Activated CD4-positive, alpha-beta T cell treated with anti-CD3 and anti-CD28 coated beads, Interleukin-2, amount 10 ng/mL, durations not matched to agents 7 days and 5 days (primary cell): ENCODE results near the gene NFE2L2. TPM values are rescaled to one million over a fixed set of nuclear protein-coding genes. Genes with fewer than 3 reads are reported as not detected.
A peak's percentile ranks its signal among the peaks of the same experiment; 100 is the strongest.

Source experiments
- CTCF ChIA-PET: fragments of 350-600 bp; sonication (Branson Sonifier 250); formaldehyde crosslinking; loops from one replicate; lab custom pipeline; 2021; ENCODE audit warnings: antibody characterized with exemption; lab: Charles Lee
- POLR2A ChIA-PET: fragments of 350-600 bp; sonication (Branson Sonifier 250); formaldehyde crosslinking; loops from one replicate; lab custom pipeline; 2021; ENCODE audit warnings: antibody characterized with exemption; lab: Charles Lee
- DNase-seq: peaks from one replicate; pipeline ENCODE4 v3.0.0-alpha.2; 2020
- H3K27ac Mint-ChIP-seq: one replicate; pipeline ENCODE4 v1.8.0; 2021; ENCODE audit warnings: mild to moderate bottlenecking, moderate library complexity, mixed read lengths
- H3K27me3 Mint-ChIP-seq: one replicate; pipeline ENCODE4 v1.8.0; 2021; ENCODE audit warnings: mixed read lengths
- H3K36me3 Mint-ChIP-seq: one replicate; pipeline ENCODE4 v1.8.0; 2021; ENCODE audit warnings: low read depth, mixed read lengths
- H3K4me1 Mint-ChIP-seq: one replicate; pipeline ENCODE4 v1.8.0; 2021; ENCODE audit warnings: mixed read lengths
- H3K4me3 Mint-ChIP-seq: one replicate; pipeline ENCODE4 v1.8.0; 2021; ENCODE audit warnings: mild to moderate bottlenecking, moderate library complexity, mixed read lengths
- H3K9me3 Mint-ChIP-seq: one replicate; pipeline ENCODE4 v1.8.0; 2021; ENCODE audit warnings: mixed read lengths
- total RNA-seq, 2 experiments: library from RNA; stranded (reverse); gene quantifications; one replicate each; pipeline ENCODE4 v1.2.3, GENCODE V29; 2021

NFE2L2 gene
- total RNA-seq, 2 experiments from 2014 or later = 65.6 to 82.0 TPM

GRCh38 chr2:177242121-177242987 is 22.2 kb downstream of the NFE2L2 start:
- peak overlapping the region; percentile 83 for H3K27ac Mint-ChIP-seq
- DNase-seq = no peak
- no peak overlapping the region for H3K4me3 Mint-ChIP-seq
- no peaks in the 10 kb centered on the region for H3K9me3 Mint-ChIP-seq
- peaks cover 85% of the 10 kb centered on the region for H3K4me1 Mint-ChIP-seq
- no peaks in the 10 kb centered on the region for H3K27me3 Mint-ChIP-seq
- CTCF ChIA-PET = interaction anchor here (1.3 kb wide), 1 partner anchor 13 kb away, joined by 3 read pairs; no protein-coding TSS in a partner anchor
- POLR2A ChIA-PET = no interaction called here
- peaks cover 47% of the 10 kb centered on the region for H3K36me3 Mint-ChIP-seq

GRCh38 chr2:177241711-177242120 is 22.8 kb downstream of the NFE2L2 start:
- no peak for DNase-seq
- POLR2A ChIA-PET = no interaction called here
- Mint-ChIP-seq H3K4me1 (peaks cover 83% of the 10 kb centered on the region), H3K9me3 (no peaks in the 10 kb centered on the region), H3K36me3 (peaks cover 45% of the 10 kb centered on the region), H3K27ac (peak overlapping the region; percentile 83), H3K4me3 (no peak overlapping the region), H3K27me3 (no peaks in the 10 kb centered on the region)
- CTCF ChIA-PET = interaction anchor here (0.6 to 1.3 kb wide), 2 partner anchors 13 to 75 kb away, joined by 3 to 5 read pairs; no protein-coding TSS in a partner anchor

GRCh38 chr2:177239932-177240630 is 24.4 kb downstream of the NFE2L2 start:
- H3K27ac Mint-ChIP-seq = peak overlapping the region; percentile 83
- ChIA-PET POLR2A (no interaction called here), CTCF (interaction anchor here (0.6 to 3.5 kb wide), 10 partner anchors 9 to 496 kb away, joined by 3 to 11 read pairs (median 4); partner anchors contain the start of gene HNRNPA3)
- no peaks in the 10 kb centered on the region for H3K9me3 Mint-ChIP-seq
- peak overlapping the region; percentile 15 for H3K4me3 Mint-ChIP-seq
- peaks cover 46% of the 10 kb centered on the region for H3K36me3 Mint-ChIP-seq
- H3K27me3 Mint-ChIP-seq = no peaks in the 10 kb centered on the region
- peaks cover 75% of the 10 kb centered on the region for H3K4me1 Mint-ChIP-seq
- peak; percentile 53 for DNase-seq

GRCh38 chr2:177239053-177239452 is 25.5 kb downstream of the NFE2L2 start:
- POLR2A ChIA-PET = no interaction called here
- CTCF ChIA-PET = interaction anchor here (1.3 to 3.5 kb wide), 7 partner anchors 8 to 73 kb away, joined by 3 to 11 read pairs (median 6); no protein-coding TSS in a partner anchor

GRCh38 chr2:177237932-177238331 is 26.6 kb downstream of the NFE2L2 start:
- ChIA-PET POLR2A (no interaction called here), CTCF (interaction anchor here (1.2 to 3.5 kb wide), 5 partner anchors 9 to 48 kb away, joined by 3 to 11 read pairs (median 6); no protein-coding TSS in a partner anchor)
- no peak for DNase-seq
- Mint-ChIP-seq H3K27me3 (no peaks in the 10 kb centered on the region), H3K27ac (peak overlapping the region; percentile 33), H3K4me1 (peaks cover 62% of the 10 kb centered on the region), H3K4me3 (no peak overlapping the region), H3K36me3 (peaks cover 41% of the 10 kb centered on the region), H3K9me3 (no peaks in the 10 kb centered on the region)

More at GRCh38 chr2:177239053-177239452, 25.5 kb downstream of the NFE2L2 start:
- no peak for DNase-seq
- peaks cover 70% of the 10 kb centered on the region for H3K4me1 Mint-ChIP-seq
- H3K27ac Mint-ChIP-seq = no peak overlapping the region
- peaks cover 42% of the 10 kb centered on the region for H3K36me3 Mint-ChIP-seq
- H3K9me3 Mint-ChIP-seq = no peaks in the 10 kb centered on the region
- H3K27me3 Mint-ChIP-seq = no peaks in the 10 kb centered on the region
- H3K4me3 Mint-ChIP-seq = no peak overlapping the region

- H3K9me3 Mint-ChIP-seq = no peaks in the 10 kb centered on the region
- POLR2A ChIA-PET = no interaction called here
- H3K4me3 Mint-ChIP-seq = no peak overlapping the region
- H3K36me3 Mint-ChIP-seq = peaks cover 43% of the 10 kb centered on the region
- no peak overlapping the region for H3K27ac Mint-ChIP-seq
- DNase-seq = no peak
- no peaks in the 10 kb centered on the region for H3K27me3 Mint-ChIP-seq
- H3K4me1 Mint-ChIP-seq = peaks cover 48% of the 10 kb centered on the region
- CTCF ChIA-PET = interaction anchor here (0.8 to 3.4 kb wide), 7 partner anchors 10 to 71 kb away, joined by 3 to 7 read pairs (median 4); no protein-coding TSS in a partner anchor
Observed at GRCh38 chr2:177235855-177236437, 28.6 kb downstream of the NFE2L2 start.

GRCh38 chr2:177234267-177234666 is 30.3 kb downstream of the NFE2L2 start:
- no peaks in the 10 kb centered on the region for H3K27me3 Mint-ChIP-seq
- H3K36me3 Mint-ChIP-seq = peaks cover 47% of the 10 kb centered on the region
- ChIA-PET POLR2A (no interaction called here), CTCF (interaction anchor here (1.1 to 3.4 kb wide), 3 partner anchors 13 to 26 kb away, joined by 3 to 7 read pairs (median 6); no protein-coding TSS in a partner anchor)
- DNase-seq = no peak
- no peak overlapping the region for H3K4me3 Mint-ChIP-seq
- H3K4me1 Mint-ChIP-seq = peaks cover 36% of the 10 kb centered on the region
- no peaks in the 10 kb centered on the region for H3K9me3 Mint-ChIP-seq
- no peak overlapping the region for H3K27ac Mint-ChIP-seq

GRCh38 chr2:177232098-177232704 is 32.3 kb downstream of the NFE2L2 start:
- ChIA-PET CTCF (interaction anchor here (1.2 to 3.4 kb wide), 6 partner anchors 8 to 97 kb away, joined by 3 to 16 read pairs (median 4); no protein-coding TSS in a partner anchor), POLR2A (no interaction called here)
- no peaks in the 10 kb centered on the region for H3K27me3 Mint-ChIP-seq

GRCh38 chr2:177231270-177231669 is 33.3 kb downstream of the NFE2L2 start:
- no peak for DNase-seq
- Mint-ChIP-seq H3K4me3 (no peak overlapping the region), H3K9me3 (no peaks in the 10 kb centered on the region), H3K27me3 (no peaks in the 10 kb centered on the region), H3K36me3 (peaks cover 63% of the 10 kb centered on the region), H3K4me1 (peaks cover 22% of the 10 kb centered on the region), H3K27ac (peak overlapping the region; percentile 33)
- ChIA-PET POLR2A (no interaction called here), CTCF (interaction anchor here (0.6 to 3.4 kb wide), 7 partner anchors 8 to 98 kb away, joined by 3 to 16 read pairs (median 3); no protein-coding TSS in a partner anchor)

More at GRCh38 chr2:177232098-177232704, 32.3 kb downstream of the NFE2L2 start:
- H3K9me3 Mint-ChIP-seq = no peaks in the 10 kb centered on the region
- H3K27ac Mint-ChIP-seq = no peak overlapping the region
- H3K4me3 Mint-ChIP-seq = no peak overlapping the region
- H3K36me3 Mint-ChIP-seq = peaks cover 61% of the 10 kb centered on the region
- DNase-seq = no peak
- H3K4me1 Mint-ChIP-seq = peaks cover 25% of the 10 kb centered on the region

- peaks cover 62% of the 10 kb centered on the region for H3K36me3 Mint-ChIP-seq
- ChIA-PET CTCF (interaction anchor here (0.6 to 2.6 kb wide), 3 partner anchors 9 to 333 kb away, joined by 3 to 11 read pairs (median 9); partner anchors contain the start of gene NFE2L2), POLR2A (no interaction called here)
- H3K27ac Mint-ChIP-seq = peak overlapping the region; percentile 34
- H3K4me3 Mint-ChIP-seq = no peak overlapping the region
- no peak for DNase-seq
- H3K4me1 Mint-ChIP-seq = peaks cover 18% of the 10 kb centered on the region
- no peaks in the 10 kb centered on the region for H3K9me3 Mint-ChIP-seq
- no peaks in the 10 kb centered on the region for H3K27me3 Mint-ChIP-seq
Observed at GRCh38 chr2:177229442-177230242, 34.9 kb downstream of the NFE2L2 start.

- H3K4me3 Mint-ChIP-seq = no peak overlapping the region
- no peak for DNase-seq
- no peaks in the 10 kb centered on the region for H3K9me3 Mint-ChIP-seq
- H3K27ac Mint-ChIP-seq = peak overlapping the region; percentile 37
- peaks cover 59% of the 10 kb centered on the region for H3K36me3 Mint-ChIP-seq
- ChIA-PET POLR2A (interaction anchor here (1.2 kb wide), 1 partner anchor 14 kb away, joined by 3 read pairs; no protein-coding TSS in a partner anchor), CTCF (interaction anchor here (0.9 to 2.5 kb wide), 5 partner anchors 10 to 61 kb away, joined by 3 to 15 read pairs (median 5); partner anchors contain the start of gene NFE2L2)
- peaks cover 19% of the 10 kb centered on the region for H3K4me1 Mint-ChIP-seq
- no peaks in the 10 kb centered on the region for H3K27me3 Mint-ChIP-seq
Observed at GRCh38 chr2:177225965-177226360, 38.6 kb downstream of the NFE2L2 start.
